Measurements from ENCODE around the gene SV2B.

- TF ChIP-seq, protein P1, sequence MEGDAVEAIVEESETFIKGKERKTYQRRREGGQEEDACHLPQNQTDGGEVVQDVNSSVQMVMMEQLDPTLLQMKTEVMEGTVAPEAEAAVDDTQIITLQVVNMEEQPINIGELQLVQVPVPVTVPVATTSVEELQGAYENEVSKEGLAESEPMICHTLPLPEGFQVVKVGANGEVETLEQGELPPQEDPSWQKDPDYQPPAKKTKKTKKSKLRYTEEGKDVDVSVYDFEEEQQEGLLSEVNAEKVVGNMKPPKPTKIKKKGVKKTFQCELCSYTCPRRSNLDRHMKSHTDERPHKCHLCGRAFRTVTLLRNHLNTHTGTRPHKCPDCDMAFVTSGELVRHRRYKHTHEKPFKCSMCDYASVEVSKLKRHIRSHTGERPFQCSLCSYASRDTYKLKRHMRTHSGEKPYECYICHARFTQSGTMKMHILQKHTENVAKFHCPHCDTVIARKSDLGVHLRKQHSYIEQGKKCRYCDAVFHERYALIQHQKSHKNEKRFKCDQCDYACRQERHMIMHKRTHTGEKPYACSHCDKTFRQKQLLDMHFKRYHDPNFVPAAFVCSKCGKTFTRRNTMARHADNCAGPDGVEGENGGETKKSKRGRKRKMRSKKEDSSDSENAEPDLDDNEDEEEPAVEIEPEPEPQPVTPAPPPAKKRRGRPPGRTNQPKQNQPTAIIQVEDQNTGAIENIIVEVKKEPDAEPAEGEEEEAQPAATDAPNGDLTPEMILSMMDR (optimal IDR thresholded peaks at IDR 0.05 in 1 of 3, IDR thresholded peaks at IDR 0.05 in 1 of 3, conservative IDR thresholded peaks at IDR 0.05 in 1 of 3; ENCODE audit: extremely low read depth in 1 of 3, insufficient read depth in 2 of 3, low read length in 3 of 3): no peak
- TF ChIP-seq EZH2 (IDR thresholded peaks at IDR 0.05; ENCODE audit: low read length): no peak
Observed at GRCh38 chr15:91065505-91065904, 34.6 kb upstream of the SV2B start.
